IMR-90 (cell line): Measurements from ENCODE around the gene FAM234B.

Experiments
- BHLHE40 ChIP-seq: fragments of 150-350 bp; IDR thresholded peaks from 2 replicates; pipeline ENCODE4 v1.6.1; 2016; ENCODE audit warnings: mild to moderate bottlenecking, low read depth, low read length
- CEBPB ChIP-seq: IDR thresholded peaks from 2 replicates; pipeline ENCODE4 v1.6.1; 2012; ENCODE audit warnings: low read depth, low read length, improper control_type of control experiment
- CHD1 ChIP-seq: IDR thresholded peaks from 2 replicates; pipeline ENCODE4 v1.6.1; 2012; ENCODE audit warnings: low read depth, low read length, improper control_type of control experiment
- CTCF ChIP-seq: conservative IDR thresholded peaks from 2 replicates; pipeline ENCODE4 v1.5.1; 2012; ENCODE audit warnings: mild to moderate bottlenecking, low read depth, low read length, improper control_type of control experiment
- ELK1 ChIP-seq: fragments of 150-350 bp; IDR thresholded peaks from 2 replicates; pipeline ENCODE4 v1.6.1; 2016; ENCODE audit warnings: low read depth, mild to moderate bottlenecking, low read length, moderate library complexity, borderline replicate concordance
- MAFK ChIP-seq: IDR thresholded peaks from 2 replicates; pipeline ENCODE4 v1.6.1; 2012; ENCODE audit warnings: low read depth, low read length, improper control_type of control experiment
- POLR2A ChIP-seq: IDR thresholded peaks from 2 replicates; pipeline ENCODE4 v1.6.1; 2012; ENCODE audit warnings: mild to moderate bottlenecking, low read depth, low read length
- RAD21 ChIP-seq: IDR thresholded peaks from 2 replicates; pipeline ENCODE4 v1.6.1; 2012; ENCODE audit warnings: low read length, improper control_type of control experiment
- RCOR1 ChIP-seq: IDR thresholded peaks from 2 replicates; pipeline ENCODE4 v1.6.1; 2012; ENCODE audit warnings: mild to moderate bottlenecking, low read length, improper control_type of control experiment; ENCODE audit not compliant: insufficient replicate concordance
- RFX5 ChIP-seq: IDR thresholded peaks from 2 replicates; pipeline ENCODE4 v1.8.0; 2012; ENCODE audit warnings: low read depth, mild to moderate bottlenecking, low read length, moderate library complexity
- SMC3 ChIP-seq: fragments of 150-350 bp; IDR thresholded peaks from 2 replicates; pipeline ENCODE4 v1.6.1; 2016; ENCODE audit warnings: low read depth, mild to moderate bottlenecking, antibody characterized with exemption, low read length, moderate library complexity
- USF2 ChIP-seq: fragments of 150-350 bp; IDR thresholded peaks from 2 replicates; pipeline ENCODE4 v1.6.1; 2017; ENCODE audit warnings: mild to moderate bottlenecking, antibody characterized with exemption, low read length, low read depth

- peak; percentile 80 for TF ChIP-seq CTCF
- no peak for TF ChIP-seq MAFK
- TF ChIP-seq RAD21: peak; percentile 85
- TF ChIP-seq RCOR1: no peak
- TF ChIP-seq SMC3: peak; percentile 79
- TF ChIP-seq POLR2A: 0 out of 2 replicates have a peak, but pooled peaks have one; percentile 46
- TF ChIP-seq CEBPB: no peak
- no peak for TF ChIP-seq USF2
- TF ChIP-seq CHD1: no peak
- TF ChIP-seq RFX5: no peak
- no peak for TF ChIP-seq BHLHE40
- TF ChIP-seq ELK1: no peak
Measured at GRCh38 chr12:13023811-13024530, 20.2 kb upstream of the FAM234B start.
